Ovary (tissue), 3 donors: Measurements from ENCODE around the gene FANCC.

ENCODE experiments used
- EP300 ChIP-seq: sonication (generic); formaldehyde crosslinking; IDR thresholded peaks from one replicate; pipeline ENCODE4 v1.6.1; 2017; ENCODE audit warnings: antibody characterized with exemption
- POLR2A ChIP-seq: fragments of 450-650 bp; IDR thresholded peaks from one replicate; pipeline ENCODE4 v1.6.1; 2017; ENCODE audit warnings: antibody characterized with exemption, mild to moderate bottlenecking, moderate library complexity
- TF ChIP-seq, protein P1 (sequence below), 3 donors: fragments of 450-650 bp in 2 of 3; fragments of 200-600 bp in 1 of 3; IDR thresholded peaks; one replicate each; pipeline versions ENCODE4 v1.5.1 to v1.8.0; 2016 to 2022; ENCODE audit warnings: antibody characterized with exemption in 3 of 3, mild to moderate bottlenecking in 1 of 3
- donor health status: DM: no; HTN: no; CAD: no.

DNA sequence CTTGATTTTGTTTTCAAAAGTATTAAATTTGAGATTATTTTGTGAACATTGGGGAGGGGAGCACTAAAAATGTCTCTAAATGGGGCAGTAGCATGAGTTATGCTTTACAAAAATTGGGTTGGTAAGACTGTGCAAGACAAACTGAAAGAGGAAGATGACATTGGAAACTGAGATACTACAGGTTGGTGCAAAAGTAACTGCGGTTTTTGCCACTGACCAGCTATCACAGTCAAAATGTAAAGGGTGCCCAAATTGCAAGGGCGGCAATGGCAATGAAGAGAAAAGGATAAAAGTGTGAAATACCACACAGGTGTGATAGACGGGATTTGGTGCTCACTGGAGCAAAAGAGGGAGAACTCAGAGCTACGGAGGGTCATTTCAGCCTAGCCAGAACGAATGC, 124.0 kb downstream of the FANCC start:
- TF ChIP-seq, protein P1, sequence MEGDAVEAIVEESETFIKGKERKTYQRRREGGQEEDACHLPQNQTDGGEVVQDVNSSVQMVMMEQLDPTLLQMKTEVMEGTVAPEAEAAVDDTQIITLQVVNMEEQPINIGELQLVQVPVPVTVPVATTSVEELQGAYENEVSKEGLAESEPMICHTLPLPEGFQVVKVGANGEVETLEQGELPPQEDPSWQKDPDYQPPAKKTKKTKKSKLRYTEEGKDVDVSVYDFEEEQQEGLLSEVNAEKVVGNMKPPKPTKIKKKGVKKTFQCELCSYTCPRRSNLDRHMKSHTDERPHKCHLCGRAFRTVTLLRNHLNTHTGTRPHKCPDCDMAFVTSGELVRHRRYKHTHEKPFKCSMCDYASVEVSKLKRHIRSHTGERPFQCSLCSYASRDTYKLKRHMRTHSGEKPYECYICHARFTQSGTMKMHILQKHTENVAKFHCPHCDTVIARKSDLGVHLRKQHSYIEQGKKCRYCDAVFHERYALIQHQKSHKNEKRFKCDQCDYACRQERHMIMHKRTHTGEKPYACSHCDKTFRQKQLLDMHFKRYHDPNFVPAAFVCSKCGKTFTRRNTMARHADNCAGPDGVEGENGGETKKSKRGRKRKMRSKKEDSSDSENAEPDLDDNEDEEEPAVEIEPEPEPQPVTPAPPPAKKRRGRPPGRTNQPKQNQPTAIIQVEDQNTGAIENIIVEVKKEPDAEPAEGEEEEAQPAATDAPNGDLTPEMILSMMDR (IDR thresholded peaks at IDR 0.05), result no peak
- TF ChIP-seq EP300 (no peak), POLR2A (no peak)
